T1000 (cell line): ENCODE measurements around the gene ACSL5.
"Not testable (repeated sequence)": the region's sequence is repeated elsewhere in the genome, so short reads cannot be mapped to it uniquely, and the experiment has no call there.

Experiments
- DNase-seq: peaks from one replicate; lab custom pipeline; 2025; ENCODE audit warnings: mixed read lengths; lab: John Stamatoyannopoulos, UW

The ACSL5 gene

GRCh38 chr10:112349521-112350085 lies 24.3 kb upstream of the ACSL5 start:
- no peak for DNase-seq

- no peak for DNase-seq
These were observed 22.8 kb upstream of the ACSL5 start for GRCh38 chr10:112351146-112351545.

- no peak for DNase-seq
These were observed 21.9 kb upstream of the ACSL5 start for GRCh38 chr10:112352044-112352443.

DNA sequence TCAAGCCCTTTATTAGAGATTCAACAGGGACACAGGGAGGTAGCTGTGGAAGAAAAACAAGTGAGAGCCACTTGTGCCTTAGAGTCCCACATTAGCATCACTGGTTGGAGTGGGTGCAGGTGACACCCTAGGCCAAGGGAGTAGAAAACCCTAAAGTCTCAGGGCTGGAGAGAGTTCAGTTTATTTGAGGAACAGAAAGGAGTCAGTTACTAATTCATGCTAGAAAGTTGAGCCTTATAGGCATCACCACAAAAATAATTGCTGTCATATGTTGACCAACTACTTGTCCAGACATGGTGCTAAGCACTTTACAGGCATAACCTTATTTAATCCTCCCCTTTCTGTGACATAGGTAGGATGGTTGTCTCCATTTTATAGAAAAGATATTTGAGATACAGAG lies 20.9 kb upstream of the ACSL5 start:
- DNase-seq = no peak

DNA sequence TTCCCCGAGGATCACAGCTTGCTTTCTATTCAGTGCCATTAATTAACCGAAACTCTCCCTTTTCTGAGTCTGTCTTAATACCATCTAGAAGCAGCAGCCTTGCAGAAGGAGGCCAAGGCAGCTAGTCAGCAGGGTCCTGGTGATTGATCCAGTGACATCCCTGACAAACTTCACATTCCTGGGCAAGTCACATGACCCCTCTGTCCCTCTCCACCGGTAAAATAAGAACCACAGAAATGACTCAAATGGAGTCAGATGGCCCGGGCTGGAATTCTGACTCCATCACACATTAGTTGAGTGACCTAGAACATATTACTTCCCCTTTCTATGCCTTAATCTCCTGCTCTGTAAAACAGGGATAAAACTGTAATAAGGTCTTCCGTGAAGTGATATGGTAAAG lies 17.2 kb upstream of the ACSL5 start:
- DNase-seq = no peak

GRCh38 chr10:112359606-112360307 lies 14.2 kb upstream of the ACSL5 start:
- DNase-seq = no peak

DNA sequence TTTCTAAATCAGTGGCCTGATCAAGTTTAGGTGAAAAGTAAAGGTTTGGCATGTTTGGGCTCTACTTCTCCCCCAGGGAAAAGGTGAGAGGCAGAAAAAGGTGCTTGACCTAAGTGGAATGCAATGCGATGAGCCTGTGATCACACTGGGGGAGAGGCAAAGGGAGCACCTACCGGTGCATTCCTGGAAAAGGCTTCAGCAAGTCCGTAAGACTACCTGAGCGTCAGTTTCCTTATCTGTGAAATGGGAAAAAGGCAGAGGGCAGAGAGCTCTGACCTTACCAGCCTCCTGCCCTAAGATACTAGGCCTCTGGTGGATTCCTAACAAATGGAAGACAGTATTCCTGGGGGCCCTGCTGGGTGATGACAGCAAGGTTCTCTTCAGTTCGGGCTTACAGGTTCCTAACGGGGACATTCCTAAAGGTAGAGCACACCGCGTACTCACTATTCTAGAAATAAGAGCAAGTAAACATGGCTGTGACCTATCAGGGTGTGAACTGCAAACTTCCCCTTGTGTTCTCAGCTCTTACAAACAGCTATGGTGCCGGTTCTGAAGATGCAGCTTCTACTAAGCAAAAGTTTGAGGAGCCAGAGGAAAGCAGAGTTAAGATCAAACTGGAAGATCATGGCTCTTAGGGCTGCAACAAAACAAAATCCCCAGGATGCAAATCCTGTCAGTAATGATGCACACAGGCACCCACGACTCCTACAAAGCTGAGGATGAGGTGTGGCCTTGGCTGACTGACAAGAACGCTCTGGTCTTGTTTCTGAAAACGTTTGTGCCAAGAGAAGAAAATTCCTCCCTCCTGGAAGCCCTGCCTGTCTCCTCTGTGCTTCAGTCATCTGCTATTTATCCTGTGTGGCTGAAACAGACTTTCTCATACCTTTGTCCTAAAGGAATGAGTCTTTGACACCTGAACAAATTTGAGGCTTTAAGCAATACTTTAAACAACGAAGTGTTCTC lies 13.3 kb upstream of the ACSL5 start:
- no peak for DNase-seq

GRCh38 chr10:112361951-112362751 lies 11.8 kb upstream of the ACSL5 start:
- DNase-seq = no peak

DNA sequence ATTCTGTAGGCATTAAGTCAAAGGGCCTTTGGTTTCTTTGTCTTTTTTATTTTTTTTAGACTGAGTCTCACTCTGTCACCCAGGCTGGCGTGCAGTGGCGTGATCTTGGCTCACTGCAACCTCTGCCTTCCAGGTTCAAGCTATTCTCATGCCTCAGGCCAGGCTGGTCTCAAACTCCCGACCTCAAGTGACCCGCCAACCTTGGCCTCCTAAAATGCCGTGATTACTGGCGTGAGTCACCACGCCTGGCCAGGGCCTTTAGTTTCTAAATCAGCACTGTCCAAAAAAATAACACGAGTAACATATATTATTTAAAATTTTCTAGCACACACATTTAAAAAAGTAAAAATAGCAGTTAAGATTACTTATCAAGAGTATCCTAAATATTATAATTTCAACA lies 11.1 kb upstream of the ACSL5 start:
- DNase-seq = no peak

- no peak for DNase-seq
These were observed 9.9 kb upstream of the ACSL5 start for GRCh38 chr10:112363696-112364688.

GRCh38 chr10:112365014-112365432 lies 8.9 kb upstream of the ACSL5 start:
- DNase-seq = no peak

DNA sequence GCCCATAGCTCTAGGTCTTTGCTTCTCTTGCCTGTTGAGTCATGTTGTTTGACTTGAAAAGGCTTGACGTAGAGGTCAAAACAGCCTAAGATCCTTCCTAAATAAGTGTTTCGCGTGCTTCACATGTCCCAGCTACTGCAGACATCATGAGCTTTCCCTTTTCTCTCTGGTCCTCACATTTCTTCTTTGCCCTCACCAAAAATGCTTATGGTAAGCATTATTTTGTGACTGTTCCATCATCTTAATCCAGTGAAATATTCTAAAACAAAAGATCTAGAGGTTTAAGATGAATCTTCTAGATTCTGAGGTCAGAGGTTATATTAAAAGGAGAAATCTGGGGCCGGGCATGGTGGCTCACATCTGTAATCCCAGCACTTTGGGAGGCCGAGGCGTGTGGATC lies 8.5 kb upstream of the ACSL5 start:
- DNase-seq = no peak

DNA sequence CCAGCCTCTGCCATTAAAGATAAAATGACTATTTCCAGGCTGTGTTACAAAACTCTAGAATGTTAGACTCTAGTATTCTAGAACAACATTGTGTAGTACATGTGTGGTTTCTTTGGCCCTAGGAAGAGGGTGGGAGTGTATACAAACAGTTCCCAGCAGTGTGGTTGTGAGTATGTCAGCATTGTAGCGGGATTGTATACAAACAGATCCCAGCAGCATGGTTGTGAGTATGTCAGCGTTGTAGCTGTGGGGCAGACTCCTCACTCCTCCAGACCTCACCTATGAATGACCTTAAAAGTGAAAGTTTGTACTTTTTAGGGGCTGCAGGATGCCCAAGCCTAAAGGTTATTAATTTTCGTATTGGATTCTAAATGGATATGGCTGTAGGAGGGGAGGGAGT lies 6.9 kb upstream of the ACSL5 start:
- no peak for DNase-seq

DNA sequence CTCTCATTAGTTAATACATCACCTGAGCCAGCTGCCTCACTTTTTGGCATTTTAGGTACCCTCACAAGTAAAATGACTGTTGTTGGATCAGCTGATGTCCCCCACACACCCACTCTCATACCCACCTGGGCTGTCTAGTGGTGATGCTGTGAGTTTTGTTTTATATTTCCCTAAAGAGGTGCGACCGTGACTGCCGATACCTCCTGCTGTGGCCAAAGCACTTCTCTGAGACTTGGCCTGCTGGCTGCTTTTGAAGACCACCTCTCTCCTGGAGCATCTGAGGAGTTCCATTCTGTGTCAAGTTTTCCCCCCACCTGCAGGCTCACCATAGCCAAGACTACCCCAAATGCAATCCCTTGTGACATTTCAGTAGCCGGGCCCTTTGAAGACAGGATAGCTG lies 6.4 kb upstream of the ACSL5 start:
- no peak for DNase-seq

GRCh38 chr10:112369495-112370423 lies 4.2 kb upstream of the ACSL5 start:
- DNase-seq = no peak

DNA sequence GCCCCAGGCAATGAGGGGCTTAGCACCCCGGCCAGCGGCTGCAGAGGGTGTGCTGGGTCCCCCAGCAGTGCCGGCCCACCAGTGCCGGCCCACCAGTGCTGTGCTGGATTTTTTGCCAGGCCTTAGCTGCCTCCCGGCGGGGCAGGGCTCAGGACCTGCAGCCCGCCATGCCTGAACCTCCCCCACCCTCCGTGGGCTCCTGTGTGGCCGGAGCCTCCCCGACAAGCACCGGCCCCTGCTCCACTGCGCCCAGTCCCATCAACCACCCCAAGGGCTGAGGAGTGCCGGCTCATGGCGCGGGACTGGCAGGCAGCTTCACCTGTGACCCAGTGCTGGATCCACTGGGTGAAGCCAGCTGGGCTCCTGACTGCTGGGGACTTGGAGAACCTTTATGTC lies 3.5 kb upstream of the ACSL5 start:
- DNase-seq = no peak

DNA sequence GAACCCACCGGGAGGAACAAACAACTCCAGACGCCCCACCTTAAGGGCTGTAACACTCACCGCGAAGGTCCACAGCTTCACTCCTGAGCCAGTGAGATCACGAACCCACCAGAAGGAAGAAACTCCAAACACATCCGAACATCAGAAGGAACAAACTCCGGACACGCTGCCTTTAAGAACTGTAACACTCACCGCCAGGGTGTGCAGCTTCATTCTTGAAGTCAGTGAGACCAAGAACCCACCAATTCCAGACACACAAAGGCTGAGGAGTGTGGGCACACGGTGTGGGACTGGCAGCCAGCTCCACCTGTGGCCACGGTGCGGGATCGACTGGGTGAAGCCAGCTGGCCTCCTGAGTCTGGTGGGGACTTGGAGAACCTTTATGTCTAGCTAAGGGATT lies 2.6 kb upstream of the ACSL5 start:
- not testable (repeated sequence) for DNase-seq

DNA sequence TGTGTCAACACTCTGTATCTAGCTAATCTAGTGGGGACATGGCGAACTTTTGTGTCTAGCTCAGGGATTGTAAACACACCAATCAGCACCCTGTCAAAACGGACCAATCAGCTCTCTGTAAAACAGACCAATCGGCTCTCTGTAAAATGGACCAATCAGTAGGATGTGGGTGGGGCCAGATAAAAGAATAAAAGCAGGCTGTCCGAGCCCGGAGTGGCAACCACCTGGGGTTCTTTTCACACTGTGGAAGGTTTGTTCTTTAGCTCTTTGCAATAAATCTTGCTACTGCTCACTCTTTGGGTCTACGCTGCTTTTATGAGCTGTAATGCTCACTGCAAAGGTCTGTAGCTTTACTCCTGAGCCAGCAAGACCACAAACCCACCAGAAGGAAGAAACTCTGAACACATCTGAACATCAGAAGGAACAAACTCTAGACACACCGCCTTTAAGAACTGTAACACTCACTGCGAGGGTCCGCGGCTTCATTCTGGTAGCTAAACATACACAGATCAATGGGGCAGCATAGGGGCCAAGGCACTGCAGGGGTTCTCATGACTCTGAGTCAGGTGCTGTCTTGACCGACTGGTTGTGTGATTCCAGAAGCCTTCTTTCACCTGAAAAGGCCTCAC lies 1.6 kb upstream of the ACSL5 start:
- DNase-seq = not testable (repeated sequence)
